HG02759 (cell line): ENCODE results near the gene PNLIPRP1.

Source experiments
- ATAC-seq: cut with Tn5 transposase; IDR thresholded peaks from one replicate; pipeline ENCODE4 v1.9.1; 2021; ENCODE audit warnings: mild to moderate bottlenecking, moderate library complexity; ENCODE audit not compliant: unreplicated experiment

PNLIPRP1 gene

GRCh38 chr10:116629340-116629739 lies 38.6 kb downstream of the PNLIPRP1 start:
- ATAC-seq: no peak

- no peak for ATAC-seq
Observed at GRCh38 chr10:116630020-116630419, 39.3 kb downstream of the PNLIPRP1 start.

GRCh38 chr10:116631871-116632295 lies 41.1 kb downstream of the PNLIPRP1 start:
- no peak for ATAC-seq

GRCh38 chr10:116632596-116633215 lies 41.9 kb downstream of the PNLIPRP1 start:
- ATAC-seq: no peak

- no peak for ATAC-seq
Observed at GRCh38 chr10:116633216-116633600, 42.4 kb downstream of the PNLIPRP1 start.

GRCh38 chr10:116634126-116634975 lies 43.6 kb downstream of the PNLIPRP1 start:
- no peak for ATAC-seq

- no peak for ATAC-seq
Observed at GRCh38 chr10:116636385-116636784, 45.6 kb downstream of the PNLIPRP1 start.

GRCh38 chr10:116636976-116637375 lies 46.2 kb downstream of the PNLIPRP1 start:
- no peak for ATAC-seq

- no peak for ATAC-seq
Observed at GRCh38 chr10:116637830-116638229, 47.1 kb downstream of the PNLIPRP1 start.

- ATAC-seq: no peak
Observed at GRCh38 chr10:116646502-116646901, 55.7 kb downstream of the PNLIPRP1 start.

- no peak for ATAC-seq
Observed at GRCh38 chr10:116648903-116649302, 58.1 kb downstream of the PNLIPRP1 start.

- ATAC-seq: no peak
Observed at GRCh38 chr10:116653885-116654284, 63.1 kb downstream of the PNLIPRP1 start.

- peak; percentile 67 for ATAC-seq
Observed at GRCh38 chr10:116654816-116655215, 64.1 kb downstream of the PNLIPRP1 start.

GRCh38 chr10:116655568-116655967 lies 64.8 kb downstream of the PNLIPRP1 start:
- ATAC-seq: no peak

GRCh38 chr10:116656044-116656443 lies 65.3 kb downstream of the PNLIPRP1 start:
- no peak for ATAC-seq

GRCh38 chr10:116657863-116658551 lies 67.2 kb downstream of the PNLIPRP1 start:
- ATAC-seq: no peak
